ENCODE results near the gene SPATA31A5.
"Not testable (repeated sequence)": the region's sequence is repeated elsewhere in the genome, so short reads cannot be mapped to it uniquely, and the experiment has no call there.

The SPATA31A5 gene

DNA sequence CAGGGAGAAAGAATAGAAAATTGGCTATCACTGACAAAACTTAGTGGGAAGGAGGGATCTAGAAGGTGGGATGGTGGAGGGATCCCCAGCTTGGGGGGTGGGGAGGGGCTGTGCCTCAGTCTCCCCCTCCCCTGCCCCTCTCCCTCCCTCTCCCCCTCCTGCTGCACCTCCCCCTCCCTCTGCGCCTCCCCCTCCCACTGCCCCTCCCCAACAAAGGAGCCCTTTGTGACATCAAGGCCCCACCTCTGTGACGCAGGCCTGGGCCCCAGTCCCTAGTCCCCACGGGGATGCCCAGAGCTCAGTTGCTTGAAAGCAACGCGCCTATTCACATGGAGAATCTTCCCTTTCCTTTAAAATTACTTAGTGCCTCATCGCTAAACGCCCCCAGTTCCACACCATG is at the start of gene SPATA31A5:
TSS of gene SPATA31A5 (plus strand) at position 301 of the 400 bp plus-strand sequence. CDS start at position 330, 29 bp downstream.
- not testable (repeated sequence) for DNase-seq

DNA sequence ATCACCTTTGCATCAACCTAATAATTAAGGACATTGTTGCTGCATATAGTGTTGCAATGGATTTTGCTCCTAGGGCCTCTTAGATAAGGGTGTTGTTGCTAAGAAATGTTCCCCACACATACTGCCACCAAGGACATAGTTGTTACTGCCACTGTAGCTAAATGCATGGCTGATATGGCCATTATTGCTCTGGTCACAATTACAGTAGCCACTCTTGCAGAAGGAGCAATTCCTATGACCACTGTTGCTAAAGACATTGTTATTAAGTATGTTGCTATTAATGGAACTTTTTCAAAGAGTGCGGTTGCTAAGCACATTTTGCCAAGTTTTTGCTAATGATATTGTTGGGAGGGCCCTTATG is 48.8 kb downstream of the SPATA31A5 start:
- DNase-seq = not testable (repeated sequence)

DNA sequence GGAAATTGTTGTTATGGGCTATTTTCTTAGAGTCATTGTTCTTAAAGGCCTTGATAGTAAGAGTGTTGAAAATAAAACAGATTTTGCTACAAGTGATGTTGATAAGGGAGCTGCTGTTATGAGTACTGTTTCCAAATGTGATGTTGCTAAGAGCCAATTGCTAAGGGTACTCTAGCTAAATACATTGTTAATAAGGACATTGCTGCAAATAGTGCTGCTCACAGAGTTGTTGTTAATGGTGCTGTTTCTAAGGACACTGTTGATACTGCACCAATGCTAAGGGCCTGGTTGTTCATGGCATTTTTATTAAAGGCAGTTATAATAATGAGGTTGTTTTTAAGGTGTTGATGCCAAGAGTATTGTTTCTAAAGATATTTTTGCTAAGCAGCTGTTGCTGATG is 52.2 kb downstream of the SPATA31A5 start:
- DNase-seq = not testable (repeated sequence)

All from NCI-H226 (cell line).